ENCODE results near the gene MTHFD1L. TPM values are rescaled to one million over a fixed set of nuclear protein-coding genes. Genes with fewer than 3 reads are reported as not detected.

The MTHFD1L gene
- total RNA-seq, 4 donors from 2014 or later, result 0.35 to 1.6 (median 0.59) TPM; not detected in 1

- no peaks in the 10 kb centered on the region for H3K9me3 ChIP-seq
- peaks cover 0 to 4% (median 2%) of the 10 kb centered on the region in 3 donors for H3K27me3 ChIP-seq
- ATAC-seq, result no peak
- TF ChIP-seq POLR2A (IDR thresholded peaks at IDR 0.05), result no peak
- TF ChIP-seq, protein P1, sequence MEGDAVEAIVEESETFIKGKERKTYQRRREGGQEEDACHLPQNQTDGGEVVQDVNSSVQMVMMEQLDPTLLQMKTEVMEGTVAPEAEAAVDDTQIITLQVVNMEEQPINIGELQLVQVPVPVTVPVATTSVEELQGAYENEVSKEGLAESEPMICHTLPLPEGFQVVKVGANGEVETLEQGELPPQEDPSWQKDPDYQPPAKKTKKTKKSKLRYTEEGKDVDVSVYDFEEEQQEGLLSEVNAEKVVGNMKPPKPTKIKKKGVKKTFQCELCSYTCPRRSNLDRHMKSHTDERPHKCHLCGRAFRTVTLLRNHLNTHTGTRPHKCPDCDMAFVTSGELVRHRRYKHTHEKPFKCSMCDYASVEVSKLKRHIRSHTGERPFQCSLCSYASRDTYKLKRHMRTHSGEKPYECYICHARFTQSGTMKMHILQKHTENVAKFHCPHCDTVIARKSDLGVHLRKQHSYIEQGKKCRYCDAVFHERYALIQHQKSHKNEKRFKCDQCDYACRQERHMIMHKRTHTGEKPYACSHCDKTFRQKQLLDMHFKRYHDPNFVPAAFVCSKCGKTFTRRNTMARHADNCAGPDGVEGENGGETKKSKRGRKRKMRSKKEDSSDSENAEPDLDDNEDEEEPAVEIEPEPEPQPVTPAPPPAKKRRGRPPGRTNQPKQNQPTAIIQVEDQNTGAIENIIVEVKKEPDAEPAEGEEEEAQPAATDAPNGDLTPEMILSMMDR (IDR thresholded peaks at IDR 0.05 in 4 of 5, conservative IDR thresholded peaks at IDR 0.05 in 1 of 5), result no peak
- H3K4me1 ChIP-seq, result peaks cover 7 to 12% of the 10 kb centered on the region in 2 donors
- no peak overlapping the region for H3K27ac ChIP-seq
- no peaks in the 10 kb centered on the region for H3K36me3 ChIP-seq
- DNase-seq, result no peak
- in situ Hi-C loops (cut with MboI; ENCODE audit: low sequenced_read_pairs in 4 of 4), result loop anchor here (5.0 to 25.0 kb wide), 5 partner anchors 117 to 592 kb away; partner anchors contain the start of gene CCDC170 (in 2 of the 4)
- intact Hi-C loops (cut with DNase I; ENCODE audit: low total_unique reads), result loop anchor here (10.0 kb wide), 1 partner anchor 580 kb away; no protein-coding TSS in a partner anchor
- no peak overlapping the region for H3K4me3 ChIP-seq
Observed at GRCh38 chr6:150894935-150895552, 29.5 kb downstream of the MTHFD1L start.

- H3K27ac ChIP-seq, result no peak overlapping the region
- intact Hi-C loops (cut with DNase I; ENCODE audit: low total_unique reads) (loop anchor here (10.0 kb wide), 1 partner anchor 579 kb away; no protein-coding TSS in a partner anchor), in situ Hi-C loops (cut with MboI; ENCODE audit: low sequenced_read_pairs in 4 of 4) (loop anchor here in 3 of 4 donors (5.0 to 25.0 kb wide), 3 partner anchors 119 to 591 kb away; partner anchors contain the start of gene CCDC170 (in 2 of the 3))
- H3K4me3 ChIP-seq, result no peak overlapping the region
- peaks cover 0 to 4% (median 2%) of the 10 kb centered on the region in 3 donors for H3K27me3 ChIP-seq
- H3K4me1 ChIP-seq, result peaks cover 7 to 12% of the 10 kb centered on the region in 2 donors
- H3K9me3 ChIP-seq, result no peaks in the 10 kb centered on the region
- H3K36me3 ChIP-seq, result no peaks in the 10 kb centered on the region
- DNase-seq (no peak), ATAC-seq (no peak)
- TF ChIP-seq, protein P1 (IDR thresholded peaks at IDR 0.05 in 4 of 5, conservative IDR thresholded peaks at IDR 0.05 in 1 of 5), result no peak
- TF ChIP-seq POLR2A (IDR thresholded peaks at IDR 0.05), result no peak
Observed at GRCh38 chr6:150895928-150896632, 30.6 kb downstream of the MTHFD1L start.

DNA sequence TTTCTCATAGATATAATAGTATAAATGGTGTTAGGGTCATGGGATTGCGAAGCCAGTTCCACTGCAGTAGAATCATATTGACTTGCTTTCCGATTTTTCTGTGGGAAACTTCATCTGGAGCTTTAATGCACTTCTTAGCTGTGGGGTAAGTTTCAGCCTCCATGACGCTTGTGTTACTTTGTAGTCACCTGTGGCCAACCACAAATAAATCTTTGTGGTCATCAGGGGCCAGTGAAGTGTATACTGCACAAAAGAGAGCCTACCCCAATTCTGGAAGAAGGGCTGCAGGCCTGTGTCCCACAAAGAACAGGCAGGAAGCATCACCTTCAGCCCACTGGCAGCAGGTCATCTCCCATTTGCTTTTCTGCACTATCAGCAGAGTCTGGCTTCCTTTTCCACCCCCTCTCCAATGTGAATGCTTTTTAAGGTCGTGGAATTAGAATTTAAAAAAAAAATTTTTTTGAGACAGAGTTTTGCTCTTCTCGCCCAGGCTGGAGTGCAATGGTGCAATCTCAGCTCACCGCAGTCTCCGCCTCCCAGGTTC lies 32.0 kb downstream of the MTHFD1L start:
- DNase-seq, result no peak
- intact Hi-C loops (cut with DNase I; ENCODE audit: low total_unique reads) (loop anchor here (10.0 kb wide), 1 partner anchor 577 kb away; no protein-coding TSS in a partner anchor), in situ Hi-C loops (cut with MboI; ENCODE audit: low sequenced_read_pairs in 4 of 4) (loop anchor here in 3 of 4 donors (5.0 to 25.0 kb wide), 3 partner anchors 117 to 590 kb away; partner anchors contain the start of gene CCDC170 (in 2 of the 3))

More for the DNA sequence above, 32.0 kb downstream of the MTHFD1L start:
- no peaks in the 10 kb centered on the region for H3K9me3 ChIP-seq
- H3K4me1 ChIP-seq, result peaks cover 0 to 3% of the 10 kb centered on the region in 2 donors
- TF ChIP-seq POLR2A (IDR thresholded peaks at IDR 0.05), result no peak
- TF ChIP-seq, protein P1 (IDR thresholded peaks at IDR 0.05 in 4 of 5, conservative IDR thresholded peaks at IDR 0.05 in 1 of 5), result no peak
- no peak overlapping the region for H3K4me3 ChIP-seq
- no peak for ATAC-seq
- peaks cover 0 to 4% (median 2%) of the 10 kb centered on the region in 3 donors for H3K27me3 ChIP-seq
- no peak overlapping the region for H3K27ac ChIP-seq
- H3K36me3 ChIP-seq, result no peaks in the 10 kb centered on the region
